ENCODE data around the gene MAP3K2.

DNA sequence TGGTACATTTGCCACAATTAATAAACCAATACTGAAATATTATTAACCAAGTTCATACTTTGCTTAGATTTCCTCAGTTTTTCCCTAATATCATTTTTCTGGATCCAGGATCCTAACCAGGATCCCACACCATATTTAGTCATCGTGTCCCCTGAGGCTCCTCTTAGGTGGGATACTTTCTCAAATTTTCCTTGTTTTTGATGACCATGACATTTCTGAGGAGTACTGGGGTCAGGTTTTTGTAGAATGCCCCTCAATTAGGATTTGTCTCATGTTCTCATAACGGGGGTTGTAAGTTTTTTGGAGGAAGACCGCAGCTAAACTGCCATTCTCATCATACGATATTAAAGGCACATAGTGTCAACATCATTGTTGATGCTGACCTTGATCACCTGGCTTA lies 78.3 kb downstream of the MAP3K2 start:
- no peak for TF ChIP-seq CTCF (IDR thresholded peaks at IDR 0.05)
- no peak for TF ChIP-seq POLR2AphosphoS5 (IDR thresholded peaks at IDR 0.05)

Data from suprapubic skin (tissue), 3 donors.